ENCODE data around the gene EPHA10. TPM values are rescaled to one million over a fixed set of nuclear protein-coding genes. Genes with fewer than 3 reads are reported as not detected.
"Not testable (repeated sequence)": the region's sequence is repeated elsewhere in the genome, so short reads cannot be mapped to it uniquely, and the experiment has no call there.

EPHA10 gene
- total RNA-seq, 4 donors from 2014 or later, result 54.5 to 94.3 (median 77.6) TPM

- Histone ChIP-seq H3K36me3 (no peaks in the 10 kb centered on the region), H3K9me3 (peaks cover 0 to 2% of the 10 kb centered on the region in 2 donors), H3K27ac (no peak overlapping the region), H3K27me3 (no peaks in the 10 kb centered on the region), H3K4me3 (no peak overlapping the region), H3K4me1 (peaks cover 0 to 14% (median 3%) of the 10 kb centered on the region in 4 donors)
- WGBS, 2 donors (ENCODE audit: low coverage in 1 of 2), result 61 to 62% methylated on average over 6 of the region's 6 CpGs
- intact Hi-C loops (cut with DNase I; ENCODE audit: low total_unique reads) (no loop called here), in situ Hi-C loops (cut with MboI; ENCODE audit: low pct_ligation_motif_present in 1 of 4, low pct_unique_long_range_greater_than_20kb in 1 of 4, low sequenced_read_pairs in 3 of 4) (no loop called here)
- TF ChIP-seq CTCF (IDR thresholded peaks at IDR 0.05), result no peak
- TF ChIP-seq POLR2AphosphoS5 (IDR thresholded peaks at IDR 0.05), result no peak
- TF ChIP-seq EP300 (IDR thresholded peaks at IDR 0.05; ENCODE audit: low read depth), result no peak
- no peak for TF ChIP-seq POLR2A (IDR thresholded peaks at IDR 0.05)
- DNase-seq, result no peak
Measured at GRCh38 chr1:37741662-37742061, 23.3 kb downstream of the EPHA10 start.

- 73 to 82% methylated on average over 7 to 9 of the region's 9 CpGs for WGBS, 2 donors (ENCODE audit: low coverage in 1 of 2)
- intact Hi-C loops (cut with DNase I; ENCODE audit: low total_unique reads) (no loop called here), in situ Hi-C loops (cut with MboI; ENCODE audit: low pct_ligation_motif_present in 1 of 4, low pct_unique_long_range_greater_than_20kb in 1 of 4, low sequenced_read_pairs in 3 of 4) (no loop called here)
- Histone ChIP-seq H3K4me3 (no peak overlapping the region), H3K9me3 (no peaks in the 10 kb centered on the region), H3K27ac (no peak overlapping the region), H3K4me1 (peaks cover 0 to 15% (median 3%) of the 10 kb centered on the region in 4 donors), H3K27me3 (no peaks in the 10 kb centered on the region), H3K36me3 (no peaks in the 10 kb centered on the region)
- TF ChIP-seq POLR2A (IDR thresholded peaks at IDR 0.05) (no peak), POLR2AphosphoS5 (IDR thresholded peaks at IDR 0.05) (no peak), EP300 (IDR thresholded peaks at IDR 0.05; ENCODE audit: low read depth) (no peak), CTCF (IDR thresholded peaks at IDR 0.05) (no peak)
- DNase-seq, result no peak
Measured at GRCh38 chr1:37741130-37741529, 23.8 kb downstream of the EPHA10 start.

- intact Hi-C loops (cut with DNase I; ENCODE audit: low total_unique reads), result no loop called here
- H3K36me3 ChIP-seq, result no peaks in the 10 kb centered on the region
- WGBS, 2 donors (ENCODE audit: low coverage in 1 of 2), result 54 to 63% methylated on average over 2 of the region's 2 CpGs
- H3K9me3 ChIP-seq, result no peaks in the 10 kb centered on the region
- H3K4me3 ChIP-seq, result no peak overlapping the region
- peaks cover 15% of the 10 kb centered on the region for H3K27me3 ChIP-seq
- TF ChIP-seq POLR2A (IDR thresholded peaks at IDR 0.05) (no peak), POLR2AphosphoS5 (IDR thresholded peaks at IDR 0.05) (peak in 2 of 3 donors; percentile 65 to 66), CTCF (IDR thresholded peaks at IDR 0.05) (no peak)
- peaks cover 0 to 23% (median 9%) of the 10 kb centered on the region in 4 donors for H3K4me1 ChIP-seq
- in situ Hi-C loops (cut with MboI; ENCODE audit: low pct_ligation_motif_present in 1 of 4, low pct_unique_long_range_greater_than_20kb in 1 of 4, low sequenced_read_pairs in 3 of 4), result no loop called here
- peak overlapping the region; percentile 25 to 70 (median 48) for H3K27ac ChIP-seq
- peak; percentile 39 for DNase-seq
Measured at GRCh38 chr1:37739222-37739621, 25.7 kb downstream of the EPHA10 start.

GRCh38 chr1:37738619-37739018 lies 26.3 kb downstream of the EPHA10 start:
- H3K9me3 ChIP-seq, result not testable (repeated sequence)
- WGBS, 2 donors (ENCODE audit: low coverage in 1 of 2), result 84 to 96% methylated on average over 4 of the region's 4 CpGs

GRCh38 chr1:37737975-37738374 lies 26.9 kb downstream of the EPHA10 start:
- intact Hi-C loops (cut with DNase I; ENCODE audit: low total_unique reads); H3K4me3 ChIP-seq; DNase-seq; H3K36me3 ChIP-seq; H3K9me3 ChIP-seq; in situ Hi-C loops (cut with MboI; ENCODE audit: low pct_ligation_motif_present in 1 of 4, low pct_unique_long_range_greater_than_20kb in 1 of 4, low sequenced_read_pairs in 3 of 4); H3K27ac ChIP-seq: not testable (repeated sequence)
- H3K4me1 ChIP-seq, result peaks cover 0 to 36% (median 17%) of the 10 kb centered on the region in 4 donors
- WGBS, 2 donors (ENCODE audit: low coverage in 1 of 2), result 76 to 84% methylated on average over 3 to 7 of the region's 7 CpGs
- H3K27me3 ChIP-seq, result peaks cover 24% of the 10 kb centered on the region

More at GRCh38 chr1:37738619-37739018, 26.3 kb downstream of the EPHA10 start:
- Histone ChIP-seq H3K27me3 (peaks cover 18% of the 10 kb centered on the region), H3K4me1 (peaks cover 0 to 29% (median 12%) of the 10 kb centered on the region in 4 donors), H3K27ac (peak overlapping the region; percentile 25 to 70 (median 48))
- DNase-seq; intact Hi-C loops (cut with DNase I; ENCODE audit: low total_unique reads); H3K36me3 ChIP-seq; H3K4me3 ChIP-seq; in situ Hi-C loops (cut with MboI; ENCODE audit: low pct_ligation_motif_present in 1 of 4, low pct_unique_long_range_greater_than_20kb in 1 of 4, low sequenced_read_pairs in 3 of 4): not testable (repeated sequence)
